ENCODE results near the gene SMPD4. TPM values are rescaled to one million over a fixed set of nuclear protein-coding genes. Genes with fewer than 3 reads are reported as not detected.
A peak's percentile ranks its signal among the peaks of the same experiment; 100 is the strongest.
"Not testable (repeated sequence)": the region's sequence is repeated elsewhere in the genome, so short reads cannot be mapped to it uniquely, and the experiment has no call there.

SMPD4 gene
- total RNA-seq, 1 donor from 2014 or later = 26.7 TPM

DNA sequence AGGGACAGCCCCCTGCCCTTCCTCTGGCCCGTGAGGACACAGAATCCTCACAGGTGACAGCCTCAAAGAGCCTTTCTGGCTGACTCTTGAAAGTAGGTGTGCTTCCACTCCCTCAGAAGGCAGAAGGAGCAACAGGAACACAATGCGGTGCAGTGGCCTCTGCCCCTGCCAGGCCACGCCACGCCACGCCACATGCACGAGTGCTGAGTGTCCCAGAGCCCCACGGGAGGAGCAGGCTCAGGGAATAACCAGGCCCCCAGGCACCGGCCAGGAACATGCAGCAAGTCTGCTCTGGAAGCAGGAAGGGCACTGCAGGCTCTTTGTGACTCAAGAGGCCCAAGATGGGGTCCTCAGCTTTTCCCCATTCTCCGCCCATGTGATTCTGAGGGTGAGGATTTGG is 18.4 kb downstream of the SMPD4 start:
- Histone ChIP-seq H3K4me3 (no peak overlapping the region), H3K4me1 (peaks cover 10% of the 10 kb centered on the region), H3K27me3 (ENCODE audit: low read depth) (no peaks in the 10 kb centered on the region), H3K9me3 (replicated peaks) (no peaks in the 10 kb centered on the region), H3K27ac (replicated peaks) (no peak overlapping the region), H3K36me3 (peaks cover 71% of the 10 kb centered on the region)
- intact Hi-C loops (cut with micrococcal nuclease) = no loop called here
- TF ChIP-seq, protein P1, sequence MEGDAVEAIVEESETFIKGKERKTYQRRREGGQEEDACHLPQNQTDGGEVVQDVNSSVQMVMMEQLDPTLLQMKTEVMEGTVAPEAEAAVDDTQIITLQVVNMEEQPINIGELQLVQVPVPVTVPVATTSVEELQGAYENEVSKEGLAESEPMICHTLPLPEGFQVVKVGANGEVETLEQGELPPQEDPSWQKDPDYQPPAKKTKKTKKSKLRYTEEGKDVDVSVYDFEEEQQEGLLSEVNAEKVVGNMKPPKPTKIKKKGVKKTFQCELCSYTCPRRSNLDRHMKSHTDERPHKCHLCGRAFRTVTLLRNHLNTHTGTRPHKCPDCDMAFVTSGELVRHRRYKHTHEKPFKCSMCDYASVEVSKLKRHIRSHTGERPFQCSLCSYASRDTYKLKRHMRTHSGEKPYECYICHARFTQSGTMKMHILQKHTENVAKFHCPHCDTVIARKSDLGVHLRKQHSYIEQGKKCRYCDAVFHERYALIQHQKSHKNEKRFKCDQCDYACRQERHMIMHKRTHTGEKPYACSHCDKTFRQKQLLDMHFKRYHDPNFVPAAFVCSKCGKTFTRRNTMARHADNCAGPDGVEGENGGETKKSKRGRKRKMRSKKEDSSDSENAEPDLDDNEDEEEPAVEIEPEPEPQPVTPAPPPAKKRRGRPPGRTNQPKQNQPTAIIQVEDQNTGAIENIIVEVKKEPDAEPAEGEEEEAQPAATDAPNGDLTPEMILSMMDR (IDR thresholded peaks at IDR 0.05; ENCODE audit: borderline replicate concordance) = no peak
- no peak for DNase-seq

DNA sequence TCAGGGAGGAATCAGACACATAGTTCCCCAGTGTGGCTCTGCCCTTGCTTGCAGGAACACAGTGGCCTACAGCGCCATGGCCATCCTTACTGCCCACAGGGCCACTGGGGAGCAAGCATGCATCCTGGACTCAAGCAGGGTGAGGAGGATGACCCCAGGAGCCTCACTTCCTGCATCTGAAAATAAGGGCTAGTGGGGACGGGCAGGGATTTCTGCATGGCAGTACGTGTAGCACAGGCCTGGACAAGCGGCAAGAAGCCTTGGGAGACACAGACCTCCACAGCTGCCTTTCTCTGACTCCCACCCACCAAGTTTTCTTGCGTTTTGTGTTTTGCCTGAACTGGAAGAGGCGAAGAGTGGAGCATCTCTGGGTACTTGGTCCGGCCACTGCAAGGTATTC is 18.9 kb downstream of the SMPD4 start:
- H3K27ac ChIP-seq (replicated peaks); H3K27me3 ChIP-seq (ENCODE audit: low read depth); intact Hi-C loops (cut with micrococcal nuclease); H3K4me3 ChIP-seq; H3K4me1 ChIP-seq; DNase-seq; H3K9me3 ChIP-seq (replicated peaks): not testable (repeated sequence)
- H3K36me3 ChIP-seq = peaks cover 67% of the 10 kb centered on the region

DNA sequence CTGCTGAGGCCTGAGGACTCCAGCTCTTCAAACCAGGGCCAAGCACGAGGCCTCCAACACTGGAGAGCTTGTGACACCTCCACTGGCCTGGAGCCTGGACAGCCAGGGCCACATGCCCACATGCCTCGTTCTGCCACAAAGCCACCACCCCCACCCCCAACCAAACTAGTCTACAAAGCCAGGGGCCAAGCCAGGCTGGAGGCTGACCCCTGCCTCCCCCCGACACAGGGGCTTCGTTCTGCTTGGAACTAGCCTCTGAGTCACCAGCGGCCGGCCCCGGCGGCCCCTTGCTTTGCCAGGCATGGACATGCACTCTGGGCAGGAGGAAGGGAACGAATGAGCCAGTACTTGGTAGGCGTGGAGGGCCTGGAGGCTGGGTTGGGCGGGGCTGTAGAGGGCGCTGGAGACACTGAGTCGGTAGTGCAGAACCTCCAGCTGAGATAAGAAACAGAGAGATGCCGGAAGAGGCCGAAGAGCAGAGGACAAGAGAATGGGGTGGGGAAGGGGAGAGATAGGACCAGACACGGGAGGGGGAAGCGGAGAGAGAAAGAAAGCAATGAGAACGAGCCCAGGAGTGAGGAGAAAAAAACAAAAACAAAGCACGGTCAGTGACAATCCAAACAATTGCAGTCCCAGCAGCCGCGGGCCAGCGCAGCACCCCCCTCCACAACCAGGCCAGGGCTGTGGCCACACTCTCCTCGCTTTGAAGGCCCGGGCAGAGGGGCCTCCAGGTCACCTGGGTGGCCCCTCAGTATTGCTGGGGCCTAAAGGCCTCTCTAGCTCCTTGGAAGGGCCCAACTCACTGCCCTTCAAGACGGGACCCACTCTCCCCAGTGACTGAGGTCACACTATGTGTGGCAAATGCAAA is 20.3 kb downstream of the SMPD4 start:
- H3K4me3 ChIP-seq; H3K9me3 ChIP-seq (replicated peaks); intact Hi-C loops (cut with micrococcal nuclease); H3K4me1 ChIP-seq; H3K27me3 ChIP-seq (ENCODE audit: low read depth): not testable (repeated sequence)
- H3K36me3 ChIP-seq = peaks cover 52% of the 10 kb centered on the region
- DNase-seq = peak; percentile 65
- peak overlapping the region; percentile 75 for H3K27ac ChIP-seq (replicated peaks)

DNA sequence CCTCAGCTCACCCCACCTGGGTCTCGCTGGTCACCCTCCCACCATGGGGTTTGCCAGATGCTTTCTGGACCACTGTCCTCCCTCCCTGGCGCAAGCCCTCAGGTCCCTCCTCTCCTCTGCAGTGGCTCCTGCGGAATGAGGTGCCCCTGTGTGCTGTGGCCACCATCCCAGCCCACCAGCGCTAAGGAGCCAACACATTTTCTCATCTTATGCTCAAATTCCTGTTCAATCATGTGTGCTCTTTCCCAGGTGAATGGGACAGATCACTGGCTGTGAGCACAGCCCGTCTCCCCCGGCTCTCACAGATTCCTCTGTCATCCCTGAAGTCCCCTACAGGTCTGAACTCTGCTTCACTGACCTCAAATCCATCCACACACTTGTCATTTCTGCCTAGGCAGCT is 21.3 kb downstream of the SMPD4 start:
- H3K9me3 ChIP-seq (replicated peaks) = no peaks in the 10 kb centered on the region
- peaks cover 46% of the 10 kb centered on the region for H3K36me3 ChIP-seq
- no peak for DNase-seq
- no peak overlapping the region for H3K4me3 ChIP-seq
- peak overlapping the region; percentile 75 for H3K27ac ChIP-seq (replicated peaks)
- TF ChIP-seq, protein P1 (IDR thresholded peaks at IDR 0.05; ENCODE audit: borderline replicate concordance) = no peak
- peaks cover 10% of the 10 kb centered on the region for H3K4me1 ChIP-seq
- H3K27me3 ChIP-seq (ENCODE audit: low read depth) = no peaks in the 10 kb centered on the region
- intact Hi-C loops (cut with micrococcal nuclease) = no loop called here

DNA sequence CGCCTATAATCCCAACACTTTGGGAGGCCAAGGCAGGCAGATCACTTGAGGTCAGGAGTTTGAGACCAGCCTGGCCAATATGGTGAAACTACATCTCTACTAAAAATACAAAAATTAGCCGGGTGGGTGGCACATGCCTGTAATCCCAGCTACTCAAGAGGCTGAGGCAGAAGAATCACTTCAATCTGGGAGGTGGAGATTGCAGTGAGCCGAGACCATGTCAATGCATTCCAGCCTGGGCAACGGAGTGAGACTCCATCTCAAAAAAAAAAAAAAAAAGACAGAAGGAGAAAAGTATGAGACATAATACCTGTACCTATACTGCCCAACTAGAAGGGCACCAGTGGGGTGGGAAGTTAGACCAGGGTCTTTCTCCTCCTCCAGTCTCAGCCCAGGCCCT is 22.0 kb downstream of the SMPD4 start:
- H3K27ac ChIP-seq (replicated peaks); DNase-seq; H3K27me3 ChIP-seq (ENCODE audit: low read depth); intact Hi-C loops (cut with micrococcal nuclease); H3K9me3 ChIP-seq (replicated peaks); H3K4me3 ChIP-seq; H3K4me1 ChIP-seq: not testable (repeated sequence)
- peaks cover 46% of the 10 kb centered on the region for H3K36me3 ChIP-seq

DNA sequence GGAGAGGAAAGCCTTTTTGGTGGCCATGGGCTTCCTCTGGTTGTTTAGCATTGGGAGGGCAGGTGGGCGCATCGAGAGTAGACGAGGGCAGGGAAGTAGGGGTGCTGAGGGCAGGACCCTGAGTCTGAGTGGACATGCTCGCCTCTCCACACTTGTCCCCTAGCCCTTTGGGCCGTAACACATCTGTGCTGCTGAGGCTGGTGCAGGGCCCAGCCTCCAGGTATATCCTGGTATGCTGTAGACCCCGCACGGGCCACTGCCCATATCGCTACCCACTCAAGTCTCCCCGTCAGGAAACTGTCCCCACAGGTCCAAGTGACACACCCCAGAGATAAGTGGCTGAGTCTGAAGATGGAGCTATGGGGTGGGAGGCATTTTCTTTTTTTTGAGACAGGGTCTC is 22.8 kb downstream of the SMPD4 start:
- Histone ChIP-seq H3K9me3 (replicated peaks) (no peaks in the 10 kb centered on the region), H3K4me1 (peaks cover 10% of the 10 kb centered on the region), H3K27me3 (ENCODE audit: low read depth) (no peaks in the 10 kb centered on the region), H3K4me3 (no peak overlapping the region), H3K36me3 (peaks cover 44% of the 10 kb centered on the region), H3K27ac (replicated peaks) (no peak overlapping the region)
- no peak for DNase-seq
- intact Hi-C loops (cut with micrococcal nuclease) = no loop called here
- TF ChIP-seq, protein P1 (IDR thresholded peaks at IDR 0.05; ENCODE audit: borderline replicate concordance) = no peak

DNA sequence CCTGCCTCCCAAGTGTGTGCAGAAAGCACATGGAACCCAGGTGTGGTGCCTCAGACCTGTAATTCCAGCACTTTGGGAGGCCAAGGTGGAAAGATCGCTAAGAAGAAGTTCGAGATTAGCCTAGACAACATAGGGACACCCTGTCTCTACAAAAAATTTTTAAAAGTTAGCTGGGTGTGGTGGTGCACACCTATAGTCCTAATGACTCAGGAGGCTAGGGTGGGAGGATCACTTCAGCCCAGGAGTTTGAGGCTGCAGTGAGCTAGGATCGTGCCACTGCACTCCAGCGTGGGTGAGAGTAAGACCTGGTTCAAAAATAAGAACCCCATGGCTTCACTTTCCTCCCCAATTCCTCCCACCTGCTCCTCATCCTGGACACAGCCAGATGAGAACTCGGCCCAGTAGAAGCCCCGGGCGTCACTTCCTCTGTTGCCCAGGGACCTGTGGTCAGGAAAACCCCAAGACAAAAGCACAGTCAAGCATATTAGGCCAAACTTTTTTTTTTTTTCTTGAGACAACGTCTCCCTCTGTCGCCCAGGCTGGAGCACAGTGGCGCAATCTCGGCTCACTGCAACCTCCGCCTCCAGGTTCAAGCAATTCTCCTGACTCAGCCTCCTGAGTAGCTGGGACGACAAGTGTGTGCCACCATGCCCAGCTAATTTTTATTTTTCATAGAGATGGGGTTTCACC is 23.4 kb downstream of the SMPD4 start:
- H3K27ac ChIP-seq (replicated peaks); H3K27me3 ChIP-seq (ENCODE audit: low read depth); H3K4me3 ChIP-seq; intact Hi-C loops (cut with micrococcal nuclease); DNase-seq; H3K4me1 ChIP-seq; H3K9me3 ChIP-seq (replicated peaks): not testable (repeated sequence)
- H3K36me3 ChIP-seq = peaks cover 43% of the 10 kb centered on the region

DNA sequence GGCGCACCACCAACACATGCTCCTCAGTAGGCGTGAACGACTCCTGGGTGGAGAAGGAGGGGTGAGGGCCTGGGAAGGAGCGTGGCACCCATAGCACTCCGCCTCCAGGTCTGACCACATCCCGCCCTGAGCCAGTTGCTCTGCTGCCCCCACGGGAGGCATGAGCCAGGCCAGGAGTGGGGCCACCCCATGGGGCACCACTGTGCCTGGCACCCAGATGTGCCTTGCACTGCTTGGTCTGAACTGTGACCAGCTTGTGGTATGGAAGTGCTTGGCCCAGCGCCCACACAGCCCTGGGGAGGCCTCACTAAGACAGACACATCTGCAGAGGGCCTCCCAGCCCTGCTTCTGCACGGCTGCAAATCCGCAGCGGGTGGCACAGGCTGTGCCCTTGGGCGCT is 24.0 kb downstream of the SMPD4 start:
- H3K4me3 ChIP-seq; DNase-seq; H3K9me3 ChIP-seq (replicated peaks); H3K4me1 ChIP-seq; H3K27ac ChIP-seq (replicated peaks); intact Hi-C loops (cut with micrococcal nuclease); H3K27me3 ChIP-seq (ENCODE audit: low read depth): not testable (repeated sequence)
- peaks cover 43% of the 10 kb centered on the region for H3K36me3 ChIP-seq

All from left ventricle myocardium inferior (tissue), 1 donor.